ENCODE results near the gene PLEKHA4.

DNA sequence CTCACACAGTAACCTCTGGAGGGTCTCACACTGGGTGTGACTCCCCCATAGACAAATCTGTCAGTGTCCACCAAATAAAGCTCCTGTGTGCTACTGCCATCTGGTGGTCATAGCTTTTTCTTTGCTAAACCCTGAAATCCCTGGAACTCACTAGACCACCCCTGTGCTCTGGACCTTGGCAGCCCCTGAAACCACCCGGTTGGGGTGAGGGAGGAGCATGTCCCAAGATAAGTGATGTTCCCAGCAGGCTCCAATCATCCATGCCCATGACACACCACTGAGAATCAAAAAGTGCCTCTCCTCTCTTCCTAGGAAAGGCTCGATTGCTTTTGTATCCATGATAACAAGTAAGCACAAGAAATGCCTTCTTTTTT is 25.6 kb downstream of the PLEKHA4 start:
- TF ChIP-seq, protein P1, sequence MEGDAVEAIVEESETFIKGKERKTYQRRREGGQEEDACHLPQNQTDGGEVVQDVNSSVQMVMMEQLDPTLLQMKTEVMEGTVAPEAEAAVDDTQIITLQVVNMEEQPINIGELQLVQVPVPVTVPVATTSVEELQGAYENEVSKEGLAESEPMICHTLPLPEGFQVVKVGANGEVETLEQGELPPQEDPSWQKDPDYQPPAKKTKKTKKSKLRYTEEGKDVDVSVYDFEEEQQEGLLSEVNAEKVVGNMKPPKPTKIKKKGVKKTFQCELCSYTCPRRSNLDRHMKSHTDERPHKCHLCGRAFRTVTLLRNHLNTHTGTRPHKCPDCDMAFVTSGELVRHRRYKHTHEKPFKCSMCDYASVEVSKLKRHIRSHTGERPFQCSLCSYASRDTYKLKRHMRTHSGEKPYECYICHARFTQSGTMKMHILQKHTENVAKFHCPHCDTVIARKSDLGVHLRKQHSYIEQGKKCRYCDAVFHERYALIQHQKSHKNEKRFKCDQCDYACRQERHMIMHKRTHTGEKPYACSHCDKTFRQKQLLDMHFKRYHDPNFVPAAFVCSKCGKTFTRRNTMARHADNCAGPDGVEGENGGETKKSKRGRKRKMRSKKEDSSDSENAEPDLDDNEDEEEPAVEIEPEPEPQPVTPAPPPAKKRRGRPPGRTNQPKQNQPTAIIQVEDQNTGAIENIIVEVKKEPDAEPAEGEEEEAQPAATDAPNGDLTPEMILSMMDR (IDR thresholded peaks at IDR 0.05), result peak; percentile 46 to 74 (median 66)
- TF ChIP-seq POLR2A (IDR thresholded peaks at IDR 0.05), result no peak

Data from breast epithelium (tissue), 3 donors.